IMR-90 (cell line): ENCODE data around the gene KIF3B. TPM values are rescaled to one million over a fixed set of nuclear protein-coding genes. Genes with fewer than 3 reads are reported as not detected.

Source experiments
- ATAC-seq: fragments of 200-7000 bp; cut with Tn5 transposase; 2 replicates; pipeline ENCODE4 v1.9.1; 2020; ENCODE audit warnings: low read depth, mild to moderate bottlenecking, moderate library complexity
- BruUV-seq: library from RNA; stranded (reverse); fragments of 400-500 nt; replicated peaks from 2 replicates; lab custom pipeline; 2021; lab: Mats Ljungman, UMichigan
- CTCF ChIA-PET: fragments of 300-600 bp; formaldehyde crosslinking; extraction: SDS; loops from one replicate; lab custom pipeline; 2021; ENCODE audit warnings: antibody characterized with exemption; lab: Yijun Ruan, JAX
- POLR2A ChIA-PET: fragments of 300-600 bp; sonication (Branson Sonifier 250); formaldehyde crosslinking; loops from one replicate; lab custom pipeline; 2022; ENCODE audit warnings: antibody characterized with exemption; ENCODE audit not compliant: unreplicated experiment; lab: Charles Lee
- DNase-seq: peaks from one replicate; pipeline ENCODE4 v3.0.0; 2013
- H2AFZ ChIP-seq: replicated peaks from 2 replicates; pipeline ENCODE3; 2013; ENCODE audit warnings: low read length, mild to moderate bottlenecking; ENCODE audit not compliant: poor library complexity
- H2AK5ac ChIP-seq: 2 replicates; pipeline ENCODE4 v1.6.1; 2013; ENCODE audit warnings: low read depth, low read length, inconsistent platforms
- H2AK9ac ChIP-seq: replicated peaks from 2 replicates; pipeline ENCODE3; 2013; ENCODE audit warnings: mild to moderate bottlenecking, low read depth, low read length, moderate library complexity; ENCODE audit not compliant: poor library complexity
- H2BK120ac ChIP-seq: 2 replicates; pipeline ENCODE4 v1.6.1; 2013; ENCODE audit warnings: low read depth, low read length, inconsistent platforms
- H2BK15ac ChIP-seq: 3 replicates; pipeline ENCODE4 v1.6.1; 2013; ENCODE audit warnings: low read depth, low read length, inconsistent platforms
- H2BK20ac ChIP-seq: 2 replicates; pipeline ENCODE4 v1.6.1; 2013; ENCODE audit warnings: low read depth, mild to moderate bottlenecking, inconsistent platforms, low read length, moderate library complexity
- H2BK5ac ChIP-seq: 2 replicates; pipeline ENCODE4 v1.6.1; 2013; ENCODE audit warnings: mild to moderate bottlenecking, low read depth, low read length, inconsistent platforms; ENCODE audit not compliant: poor library complexity, severe bottlenecking
- H3K14ac ChIP-seq: replicated peaks from 2 replicates; pipeline ENCODE4 v1.6.1; 2013; ENCODE audit warnings: low read depth, low read length, inconsistent platforms
- H3K18ac ChIP-seq: 2 replicates; pipeline ENCODE4 v1.6.1; 2013; ENCODE audit warnings: low read depth, low read length, control low read depth
- H3K23ac ChIP-seq: 2 replicates; pipeline ENCODE4 v1.6.1; 2013; ENCODE audit warnings: low read depth, low read length, inconsistent platforms
- H3K27ac ChIP-seq: 2 replicates; pipeline ENCODE4 v1.5.1; 2013; ENCODE audit warnings: mild to moderate bottlenecking, control low read depth, low read length; ENCODE audit not compliant: insufficient read depth
- H3K27me3 ChIP-seq: 2 replicates; pipeline ENCODE4 v1.6.1; 2013; ENCODE audit warnings: low read length; ENCODE audit not compliant: control insufficient read depth, insufficient read depth
- H3K36me3 ChIP-seq: 2 replicates; pipeline ENCODE4 v1.6.1; 2013; ENCODE audit warnings: low read length, mixed read lengths; ENCODE audit not compliant: control insufficient read depth, insufficient read depth
- H3K4ac ChIP-seq: 2 replicates; pipeline ENCODE4 v1.6.1; 2013; ENCODE audit warnings: low read depth, low read length, inconsistent platforms
- H3K4me1 ChIP-seq: 2 replicates; pipeline ENCODE4 v1.6.1; 2013; ENCODE audit warnings: low read length, mixed read lengths; ENCODE audit not compliant: control insufficient read depth, insufficient read depth
- H3K4me2 ChIP-seq: 2 replicates; pipeline ENCODE4 v1.6.1; 2013; ENCODE audit warnings: low read depth, mild to moderate bottlenecking, control low read depth, low read length, moderate library complexity
- H3K4me3 ChIP-seq: 2 replicates; pipeline ENCODE4 v1.5.1; 2013; ENCODE audit warnings: low read depth, mild to moderate bottlenecking, control low read depth, low read length, moderate library complexity; ENCODE audit not compliant: insufficient read depth
- H3K56ac ChIP-seq: 2 replicates; pipeline ENCODE4 v1.6.1; 2013; ENCODE audit warnings: low read length, inconsistent platforms; ENCODE audit not compliant: insufficient read depth; ENCODE audit errors: extremely low read depth
- H3K79me1 ChIP-seq, 2 experiments: 2 replicates each; pipeline ENCODE4 v1.6.1; 2013; ENCODE audit warnings: low read length in 2 of 2, inconsistent platforms in 1 of 2, low read depth in 1 of 2
- H3K9ac ChIP-seq: 2 replicates; pipeline ENCODE4 v1.6.1; 2013; ENCODE audit warnings: low read depth, low read length, control low read depth
- H3K9me1 ChIP-seq: 2 replicates; pipeline ENCODE4 v1.6.1; 2013; ENCODE audit warnings: low read length, inconsistent platforms; ENCODE audit not compliant: insufficient read depth
- H3K9me3 ChIP-seq: 2 replicates; pipeline ENCODE4 v1.6.1; 2013; ENCODE audit warnings: low read length; ENCODE audit not compliant: control insufficient read depth, insufficient read depth
- H4K20me1 ChIP-seq: 2 replicates; pipeline ENCODE4 v1.6.1; 2013; ENCODE audit warnings: low read length, inconsistent platforms; ENCODE audit not compliant: insufficient read depth
- H4K5ac ChIP-seq: 2 replicates; pipeline ENCODE4 v1.6.1; 2013; ENCODE audit warnings: mild to moderate bottlenecking, low read depth, low read length, control low read depth
- H4K8ac ChIP-seq, 2 experiments: 2 replicates each; pipeline ENCODE4 v1.6.1; 2013; ENCODE audit warnings: low read depth in 2 of 2, low read length in 2 of 2, control low read depth in 1 of 2, inconsistent platforms in 1 of 2
- H4K91ac ChIP-seq: 2 replicates; pipeline ENCODE4 v1.6.1; 2013; ENCODE audit warnings: low read depth, low read length, inconsistent platforms; ENCODE audit not compliant: insufficient read depth
- ELK1 ChIP-seq: fragments of 150-350 bp; IDR thresholded peaks from 2 replicates; pipeline ENCODE4 v1.6.1; 2016; ENCODE audit warnings: low read depth, mild to moderate bottlenecking, low read length, moderate library complexity, borderline replicate concordance
- WGBS, 2 experiments: methylation state at CpG; one replicate each; pipeline versions ENCODE4 v1.1.5 to v1.1.7; 2013; ENCODE audit warnings: missing lambda C conversion rate in 2 of 2; ENCODE audit not compliant: insufficient read length in 1 of 2; ENCODE audit errors: extremely low coverage in 2 of 2; 5-methylcytosine and 5-hydroxymethylcytosine counted together
- dilution Hi-C: fragments of 300-500 bp; cut with HindIII; formaldehyde crosslinking; loops from one replicate; pipeline ENCODE4 v1.14.3; 2018; ENCODE audit warnings: low sequenced_read_pairs; ENCODE audit not compliant: unreplicated experiment
- in situ Hi-C: fragments of 300-500 bp; cut with MboI; formaldehyde crosslinking; loops from 3 replicates; pipeline ENCODE4 v1.14.3; 2019; ENCODE audit warnings: low sequenced_read_pairs, inconsistent platforms, mixed read lengths
- intact Hi-C: fragments of 100-400 bp; cut with micrococcal nuclease; formaldehyde crosslinking; loops from 2 replicates; pipeline ENCODE4 v1.10.0; 2022
- polyA plus RNA-seq, 3 experiments: library from polyadenylated mRNA; depleted of rRNA; stranded (reverse); fragments of >200 nt; gene quantifications; 2 replicates each; pipeline ENCODE4 v1.2.3, GENCODE V29; 2012; ENCODE audit warnings: low replicate concordance in 1 of 3
- total RNA-seq: library from RNA; depleted of rRNA; stranded (reverse); fragments of >200 nt; gene quantifications from 2 replicates; pipeline ENCODE4 v1.2.3, GENCODE V29; 2012

Gene KIF3B
- total and polyA plus RNA-seq, 2 of the 4 experiments (the other 2 are of a cell fraction): 17.1 to 28.1 TPM

- BruUV-seq: no TSS peak
- intact Hi-C loops: no loop called here
- H3K79me1 ChIP-seq: no peaks in the 10 kb centered on the region
- ChIA-PET POLR2A (no interaction called here), CTCF (no interaction called here)
- in situ Hi-C loops: no loop called here
- no peak overlapping the region for H3K23ac ChIP-seq
- no peak overlapping the region for H2AFZ ChIP-seq
- no peak for ATAC-seq
- H2BK15ac ChIP-seq: no peak overlapping the region
- peaks cover 3% of the 10 kb centered on the region; the same call in 1 of the 2 replicates for H3K4me1 ChIP-seq
- H3K18ac ChIP-seq: no peak overlapping the region
- no peaks in the 10 kb centered on the region; the same call in 1 of the 2 replicates for H3K9me1 ChIP-seq
- no peak overlapping the region for H3K4me3 ChIP-seq
- H2BK20ac ChIP-seq: no peak overlapping the region
- H2AK5ac ChIP-seq: no peak overlapping the region
- no peak overlapping the region for H3K4ac ChIP-seq
- no peak overlapping the region for H4K5ac ChIP-seq
- no peak overlapping the region for H3K4me2 ChIP-seq
- no peak overlapping the region for H3K9ac ChIP-seq
- no peak overlapping the region for H2BK5ac ChIP-seq
- H3K36me3 ChIP-seq: no peaks in the 10 kb centered on the region
- H4K8ac ChIP-seq: no peak overlapping the region
- no peak overlapping the region for H3K14ac ChIP-seq
- WGBS, 2 experiments: 80% methylated on average over 2 of the region's 9 CpGs; no CpG with 5 or more reads in 1 of the 2 experiments
- peaks cover 3% of the 10 kb centered on the region; the same call in 1 of the 2 replicates for H3K9me3 ChIP-seq
- no peaks in the 10 kb centered on the region for H4K20me1 ChIP-seq
- H3K27ac ChIP-seq: no peak overlapping the region
- no peak for TF ChIP-seq ELK1
- H2BK120ac ChIP-seq: no peak overlapping the region
- peaks cover 3% of the 10 kb centered on the region; the same call in 1 of the 2 replicates for H3K27me3 ChIP-seq
- H4K91ac ChIP-seq: no peak overlapping the region
- no peak for DNase-seq
- H3K56ac ChIP-seq: no peak overlapping the region
- no peak overlapping the region for H2AK9ac ChIP-seq
- dilution Hi-C loops: no loop called here
These were observed 28.3 kb upstream of the KIF3B start for GRCh38 chr20:32249030-32249738.
